GM21381 (cell line): ENCODE measurements around the gene INPP5D.
"Not testable (repeated sequence)": the region's sequence is repeated elsewhere in the genome, so short reads cannot be mapped to it uniquely, and the experiment has no call there.

Experiments
- ATAC-seq: cut with Tn5 transposase; IDR thresholded peaks from one replicate; pipeline ENCODE4 v1.9.1; 2021; ENCODE audit warnings: mild to moderate bottlenecking, moderate library complexity; ENCODE audit not compliant: unreplicated experiment

INPP5D gene

DNA sequence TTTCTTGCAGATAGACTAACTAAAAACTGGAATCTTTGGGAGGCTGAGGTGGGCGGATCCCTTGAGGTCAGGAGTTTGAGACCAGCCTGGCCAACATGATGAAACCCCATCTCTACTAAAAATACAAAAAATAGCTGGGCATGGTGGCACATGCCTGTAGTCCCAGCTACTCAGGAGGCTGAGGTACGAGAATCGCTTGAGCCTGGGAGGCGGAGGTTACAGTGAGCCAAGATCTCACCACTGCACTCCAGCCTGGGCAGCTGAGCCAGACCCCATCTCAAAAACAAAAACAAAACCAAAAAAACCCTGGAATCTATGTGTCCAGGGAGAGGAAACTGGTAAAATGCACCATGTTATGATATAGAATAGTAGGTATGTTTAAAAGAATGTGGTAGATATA lies 7.6 kb upstream of the INPP5D start:
- not testable (repeated sequence) for ATAC-seq

DNA sequence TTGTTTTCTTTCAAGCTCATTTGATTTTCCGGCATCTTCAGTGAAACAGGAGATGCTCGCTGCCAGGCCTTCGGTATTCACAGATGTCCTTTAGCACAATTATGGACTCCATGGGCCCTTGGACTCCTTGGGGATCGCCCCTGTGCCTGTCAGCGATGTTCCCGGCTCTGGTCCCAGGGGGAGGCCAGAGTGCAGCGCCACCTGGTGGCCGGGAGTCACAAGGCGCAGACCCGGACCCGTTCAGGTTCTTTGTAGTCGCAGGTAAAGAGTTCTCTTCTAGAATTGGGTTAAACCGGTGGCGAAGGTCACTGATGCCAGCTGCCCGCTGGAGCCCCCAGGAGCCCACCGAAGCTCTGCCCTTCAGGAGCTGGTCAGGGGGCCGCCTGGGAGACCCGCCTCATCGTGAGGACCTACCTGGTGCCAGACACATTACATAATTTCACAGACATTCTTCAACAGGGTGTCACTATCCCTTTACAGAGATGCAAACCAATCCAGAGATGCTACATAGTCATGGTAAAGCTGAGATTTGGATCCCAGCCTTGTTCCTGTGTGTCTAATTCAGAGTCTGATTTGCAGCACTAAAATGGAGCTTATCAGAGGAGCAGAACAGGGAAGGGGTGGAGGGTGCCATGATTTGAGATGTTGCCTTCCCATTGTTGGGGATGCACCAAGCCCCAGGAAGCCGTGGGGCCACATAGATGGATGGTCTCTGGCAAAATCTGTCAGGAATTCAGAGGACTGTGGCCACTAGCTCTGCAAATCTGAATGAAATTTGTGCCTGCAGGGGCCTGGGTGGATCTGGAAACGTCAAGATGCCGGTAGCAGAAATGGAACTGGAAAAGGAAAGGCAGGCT lies 6.0 kb upstream of the INPP5D start:
- ATAC-seq, result no peak

DNA sequence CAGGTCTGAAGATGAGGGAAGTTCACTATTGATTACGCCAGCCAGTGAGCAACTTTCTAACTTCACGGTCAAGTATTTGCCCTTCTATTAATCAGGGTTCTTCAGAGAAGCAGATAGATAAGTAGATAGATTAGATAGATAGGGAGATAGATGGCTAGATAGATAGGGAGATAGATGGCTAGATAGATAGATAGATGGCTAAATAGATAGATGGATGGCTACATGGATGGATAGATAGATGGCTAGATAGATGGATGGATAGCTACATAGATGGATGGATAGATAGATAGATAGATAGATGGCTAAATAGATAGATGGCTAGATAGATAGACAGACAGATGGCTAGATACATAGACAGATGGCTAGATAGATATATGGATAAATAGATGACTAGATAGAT lies 4.8 kb upstream of the INPP5D start:
- no peak for ATAC-seq

DNA sequence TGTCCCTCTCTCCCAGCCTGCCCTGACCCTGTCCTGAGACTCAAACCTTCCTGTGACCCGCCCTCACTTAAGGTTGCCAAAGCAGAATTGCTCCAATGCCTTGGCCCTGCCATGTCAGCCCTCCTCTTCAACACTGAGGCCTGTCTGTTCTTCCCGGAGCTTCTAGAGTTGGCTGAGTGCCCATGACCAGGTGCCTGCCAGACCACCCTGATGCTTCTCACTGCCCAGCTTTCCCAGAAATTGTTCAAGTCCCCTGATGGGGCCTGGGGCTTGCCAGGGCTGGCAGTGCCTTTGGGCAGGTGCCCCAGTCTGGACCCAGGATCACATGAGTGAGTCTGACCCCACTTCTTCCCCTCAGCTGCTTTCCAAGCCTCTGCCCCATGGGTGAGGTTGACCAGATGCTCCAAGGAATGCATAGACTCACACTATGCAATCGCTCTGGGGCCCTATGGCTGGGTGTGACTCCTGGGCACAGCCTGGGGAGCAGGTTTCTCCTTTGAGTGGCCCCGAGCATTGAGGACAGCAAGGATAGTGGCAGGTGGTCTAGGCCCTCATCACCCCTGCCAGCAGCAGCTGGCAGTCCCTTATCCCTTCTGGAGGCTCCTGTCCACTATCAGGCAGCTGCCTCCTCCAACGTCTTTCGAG lies 3.1 kb upstream of the INPP5D start:
- no peak for ATAC-seq

DNA sequence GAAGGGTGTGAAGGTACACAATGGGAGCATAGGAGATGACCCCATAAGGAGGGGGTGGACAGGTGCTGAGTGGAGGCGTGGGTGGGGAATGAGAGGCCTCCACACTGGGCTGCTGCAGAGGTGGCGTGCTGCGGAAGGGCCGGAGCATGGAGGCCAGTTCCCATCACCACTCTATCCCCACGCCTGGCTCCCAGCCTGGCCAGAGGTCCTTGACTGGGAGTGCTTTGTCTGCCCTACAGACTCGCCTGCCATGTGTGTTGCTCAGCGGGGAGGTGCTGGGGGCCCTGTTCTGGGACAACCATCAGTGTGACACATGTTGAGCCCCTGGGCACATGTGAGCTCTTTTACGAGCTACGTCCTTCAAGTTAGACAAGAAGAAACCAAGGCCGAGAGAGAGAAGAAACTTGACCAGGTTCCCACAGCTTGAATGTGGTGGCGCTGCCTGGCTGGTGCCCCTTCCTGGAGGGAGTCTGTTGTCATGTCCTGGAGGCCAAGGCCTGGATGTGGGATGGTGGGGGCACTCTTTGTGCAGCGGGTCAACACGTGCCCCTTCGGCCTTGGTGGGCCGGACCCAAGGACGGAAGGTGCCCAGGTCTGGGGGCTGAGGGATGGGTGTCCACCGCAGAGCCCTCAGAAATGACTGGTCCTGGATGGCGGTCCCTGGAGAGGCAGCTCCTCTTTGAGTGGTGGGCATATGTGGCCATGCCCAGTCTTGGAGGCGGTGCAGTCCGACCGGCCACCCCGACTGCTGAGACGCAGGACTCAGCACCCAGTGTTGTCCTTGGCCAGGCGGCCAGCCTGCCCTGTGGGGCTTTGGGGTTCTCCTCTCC lies 1.2 kb upstream of the INPP5D start:
- no peak for ATAC-seq

DNA sequence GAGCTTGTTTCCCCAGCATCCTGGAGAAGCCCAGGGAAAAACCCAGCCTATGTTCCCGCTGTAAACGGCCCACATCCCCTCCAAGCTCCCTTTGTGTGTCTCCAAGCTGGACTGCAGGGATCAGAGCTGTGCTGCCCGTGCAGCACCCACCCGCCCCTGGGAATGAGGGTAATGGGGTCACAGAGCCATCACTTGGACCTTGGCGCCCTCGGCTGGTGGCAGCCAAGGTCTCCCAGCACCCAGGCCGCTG lies 670 bp upstream of the INPP5D start:
- no peak for ATAC-seq

GRCh38 chr2:233060501-233060979 lies 398 bp downstream of the INPP5D start:
- ATAC-seq, result no peak

GRCh38 chr2:233060980-233061590 lies 943 bp downstream of the INPP5D start:
- ATAC-seq, result peak; percentile 17

- peak; percentile 22 for ATAC-seq
Observed at GRCh38 chr2:233061591-233062450, 1.7 kb downstream of the INPP5D start.

- ATAC-seq, result no peak
Observed at GRCh38 chr2:233062451-233062850, 2.3 kb downstream of the INPP5D start.

DNA sequence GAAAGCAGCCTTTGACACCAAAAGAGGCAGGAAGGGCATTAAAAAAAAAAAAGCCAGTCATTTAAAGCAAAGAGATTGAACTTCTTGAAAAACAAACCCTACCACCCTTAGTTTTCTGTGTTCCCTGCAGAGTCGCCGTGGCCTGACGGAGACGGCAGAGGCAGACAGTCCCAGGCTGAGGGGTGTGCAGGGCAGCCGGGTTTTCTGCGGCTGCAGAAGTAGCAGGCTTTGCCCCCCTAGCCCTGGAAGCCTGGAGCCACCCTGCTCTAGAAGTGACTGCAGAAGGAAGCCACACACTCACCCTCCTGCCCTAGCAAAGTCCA lies 2.8 kb downstream of the INPP5D start:
- no peak for ATAC-seq

- ATAC-seq, result peak; percentile 38
Observed at GRCh38 chr2:233063269-233063975, 3.3 kb downstream of the INPP5D start.

DNA sequence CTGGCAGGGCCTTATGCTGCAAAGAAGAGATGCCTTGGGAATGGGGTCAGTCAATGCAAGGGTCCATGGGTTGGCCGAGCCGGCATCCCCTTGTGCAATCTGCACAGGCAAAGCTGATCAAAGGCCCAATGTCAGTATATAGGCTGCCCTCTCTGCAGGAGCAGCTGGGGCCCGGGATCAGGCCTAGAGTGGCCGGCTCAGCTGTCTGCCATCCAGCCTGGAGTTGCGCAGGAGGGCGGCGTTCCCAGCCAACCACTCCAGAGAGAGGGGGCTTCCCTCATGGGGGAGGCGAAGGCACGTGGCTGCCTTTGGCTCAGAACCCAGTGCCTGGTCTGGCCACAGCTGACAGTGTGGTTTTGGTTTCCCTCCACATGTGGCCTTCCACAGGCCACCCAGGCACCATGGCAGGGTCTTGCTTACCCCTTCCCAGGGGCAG lies 3.9 kb downstream of the INPP5D start:
- ATAC-seq, result no peak

DNA sequence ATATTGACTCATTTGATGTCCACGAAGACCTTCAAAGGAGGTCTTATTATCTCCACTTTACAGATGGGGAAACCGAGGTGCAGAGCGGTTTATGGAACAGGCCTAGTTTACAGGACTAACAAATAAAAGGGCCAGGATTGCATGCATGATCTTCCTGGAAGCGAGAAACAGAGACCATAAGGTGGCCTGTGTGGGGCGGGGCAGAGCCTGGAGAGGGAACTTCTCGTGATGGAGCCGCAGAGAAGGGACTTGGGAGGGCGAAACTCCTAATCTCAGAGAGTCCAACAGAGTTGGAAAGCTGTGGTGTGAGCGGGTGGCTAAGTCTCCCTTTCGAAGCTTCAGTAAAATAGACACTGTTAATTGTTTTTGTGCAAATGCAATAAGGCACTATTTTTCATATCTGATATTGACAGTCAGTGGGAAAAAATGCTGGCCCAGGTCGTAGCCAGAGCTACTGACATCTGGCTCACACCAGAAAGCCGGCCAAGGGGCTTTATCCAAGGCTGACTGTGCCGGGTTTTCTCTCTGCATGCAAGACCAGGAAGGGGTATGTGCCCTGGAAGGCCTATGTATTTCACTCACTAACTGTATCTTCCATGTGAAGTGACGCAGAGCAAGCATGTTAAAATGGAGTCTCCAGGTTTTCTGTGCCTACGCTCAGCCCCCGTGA lies 4.5 kb downstream of the INPP5D start:
- no peak for ATAC-seq

GRCh38 chr2:233065200-233065589 lies 5.1 kb downstream of the INPP5D start:
- ATAC-seq, result not testable (repeated sequence)

DNA sequence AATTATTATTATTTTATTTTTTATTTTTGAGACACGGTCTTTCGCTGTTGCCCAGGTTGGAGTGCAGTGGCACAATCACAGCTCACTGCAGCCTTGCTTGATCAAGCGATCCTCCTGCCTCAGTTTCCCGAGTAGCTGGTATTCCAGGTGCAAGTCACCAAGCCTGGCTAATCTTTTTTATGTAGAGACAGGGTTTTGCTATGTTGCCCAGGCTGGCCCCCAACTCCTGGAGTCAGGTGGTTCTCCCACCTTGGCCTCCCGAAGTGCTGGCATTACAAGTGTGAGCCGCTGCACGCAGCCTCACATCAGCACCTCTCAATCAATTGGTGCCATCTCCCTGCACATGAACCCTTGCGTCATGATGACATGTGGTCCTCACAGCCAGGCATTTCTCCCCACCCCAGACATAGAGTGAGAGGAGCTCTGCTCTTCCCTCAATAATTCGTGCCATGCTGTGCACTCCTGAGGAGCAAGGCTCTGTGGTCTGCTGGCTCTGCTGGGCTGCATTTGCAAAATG lies 5.9 kb downstream of the INPP5D start:
- no peak for ATAC-seq

DNA sequence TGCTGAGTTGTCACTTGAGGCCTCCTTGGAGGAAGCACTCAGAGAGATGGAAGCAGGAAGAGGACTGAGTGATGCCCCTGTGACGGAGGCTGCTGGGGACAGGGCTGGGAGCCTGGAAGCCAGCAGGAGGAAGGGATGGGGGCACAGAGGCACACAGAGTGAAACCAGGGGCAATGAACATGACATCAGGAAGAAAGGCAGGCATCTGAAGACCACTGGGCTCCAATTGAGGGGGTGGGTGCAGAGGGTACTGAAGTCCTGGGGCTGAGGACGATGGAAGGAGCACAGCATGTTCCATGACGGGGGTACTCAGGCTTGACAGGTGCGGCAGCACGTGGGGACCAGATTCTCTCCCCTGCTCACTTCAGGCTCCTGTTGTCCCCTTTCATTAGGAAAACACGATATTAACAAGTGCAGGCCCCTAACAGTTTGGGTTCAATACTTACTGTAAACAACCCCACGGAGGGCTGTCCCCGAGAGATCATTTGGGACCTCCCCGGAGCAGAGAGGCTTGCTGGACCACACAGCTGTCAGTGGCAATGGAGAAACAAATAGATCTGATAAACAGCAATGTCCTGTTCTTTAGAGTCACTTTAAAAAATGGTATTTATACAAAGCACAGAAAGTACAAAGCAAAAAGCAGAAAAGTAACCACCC lies 8.7 kb downstream of the INPP5D start:
- ATAC-seq, result no peak

DNA sequence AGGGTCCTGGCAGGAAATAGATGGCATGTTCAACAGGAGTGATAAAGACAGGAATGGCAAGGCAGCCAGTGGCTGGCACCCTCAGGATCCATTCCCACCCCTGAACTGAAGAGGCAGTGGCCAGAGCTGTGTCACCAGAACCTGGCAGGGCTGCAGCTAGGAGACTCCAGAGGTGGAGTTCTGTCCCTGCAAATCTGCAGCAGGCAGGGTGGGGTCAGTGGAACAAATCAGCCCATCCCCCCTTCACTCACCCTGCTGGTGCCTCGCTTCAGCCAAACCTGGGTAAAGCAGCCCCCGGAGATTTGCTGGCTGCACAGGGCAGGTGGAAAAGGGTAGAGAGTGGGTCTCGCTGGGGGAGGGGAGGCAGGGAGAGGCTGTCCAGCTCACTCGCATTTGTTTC lies 12.7 kb downstream of the INPP5D start:
- ATAC-seq, result no peak

GRCh38 chr2:233074106-233074505 lies 14.0 kb downstream of the INPP5D start:
- ATAC-seq, result no peak
